Measurements from ENCODE around the gene ITGB3. TPM values are rescaled to one million over a fixed set of nuclear protein-coding genes. Genes with fewer than 3 reads are reported as not detected.
"Not testable (repeated sequence)": the region's sequence is repeated elsewhere in the genome, so short reads cannot be mapped to it uniquely, and the experiment has no call there.

Gene ITGB3
- total RNA-seq, 4 donors from 2014 or later: 22.1 to 58.7 (median 53.8) TPM

- peaks cover 0 to 32% (median 14%) of the 10 kb centered on the region in 3 donors for H3K4me1 ChIP-seq
- no peaks in the 10 kb centered on the region for H3K36me3 ChIP-seq
- H3K27me3 ChIP-seq: no peaks in the 10 kb centered on the region
- 88 to 100% methylated on average over 1 to 2 of the region's 2 CpGs for WGBS, 2 donors (ENCODE audit: low coverage in 1 of 2)
- H3K4me3 ChIP-seq: no peak overlapping the region
- no peak for ATAC-seq
- H3K9me3 ChIP-seq: no peaks in the 10 kb centered on the region
- TF ChIP-seq CTCF (IDR thresholded peaks at IDR 0.05) (no peak), EP300 (IDR thresholded peaks at IDR 0.05) (no peak), POLR2A (IDR thresholded peaks at IDR 0.05) (no peak), POLR2AphosphoS5 (IDR thresholded peaks at IDR 0.05) (no peak)
- H3K27ac ChIP-seq: no peak overlapping the region
Measured at GRCh38 chr17:47264166-47264565, 10.5 kb downstream of the ITGB3 start.

- Histone ChIP-seq H3K4me3 (no peak overlapping the region), H3K27ac (peak overlapping the region in 2 of 4 donors; percentile 14 to 19), H3K36me3 (no peaks in the 10 kb centered on the region), H3K4me1 (peaks cover 0 to 41% (median 14%) of the 10 kb centered on the region in 3 donors), H3K27me3 (no peaks in the 10 kb centered on the region), H3K9me3 (no peaks in the 10 kb centered on the region)
- peak; percentile 72 for ATAC-seq
- TF ChIP-seq EP300 (IDR thresholded peaks at IDR 0.05) (no peak), POLR2AphosphoS5 (IDR thresholded peaks at IDR 0.05) (peak; percentile 28)
- 74 to 94% methylated on average over 2 of the region's 2 CpGs for WGBS, 2 donors (ENCODE audit: low coverage in 1 of 2)
Measured at GRCh38 chr17:47265983-47266541, 12.4 kb downstream of the ITGB3 start.

- Histone ChIP-seq H3K36me3 (no peaks in the 10 kb centered on the region), H3K27me3 (no peaks in the 10 kb centered on the region), H3K9me3 (no peaks in the 10 kb centered on the region), H3K27ac (peak overlapping the region in 2 of 4 donors; percentile 14 to 19), H3K4me1 (peaks cover 0 to 41% (median 14%) of the 10 kb centered on the region in 3 donors), H3K4me3 (no peak overlapping the region)
- TF ChIP-seq CTCF (IDR thresholded peaks at IDR 0.05): no peak
- TF ChIP-seq EP300 (IDR thresholded peaks at IDR 0.05): no peak
- TF ChIP-seq POLR2A (IDR thresholded peaks at IDR 0.05): no peak
- TF ChIP-seq POLR2AphosphoS5 (IDR thresholded peaks at IDR 0.05): no peak
- no peak for ATAC-seq
- 28 to 92% methylated on average over 3 to 5 of the region's 6 CpGs for WGBS, 2 donors (ENCODE audit: low coverage in 1 of 2)
Measured at GRCh38 chr17:47266782-47267181, 13.2 kb downstream of the ITGB3 start.

DNA sequence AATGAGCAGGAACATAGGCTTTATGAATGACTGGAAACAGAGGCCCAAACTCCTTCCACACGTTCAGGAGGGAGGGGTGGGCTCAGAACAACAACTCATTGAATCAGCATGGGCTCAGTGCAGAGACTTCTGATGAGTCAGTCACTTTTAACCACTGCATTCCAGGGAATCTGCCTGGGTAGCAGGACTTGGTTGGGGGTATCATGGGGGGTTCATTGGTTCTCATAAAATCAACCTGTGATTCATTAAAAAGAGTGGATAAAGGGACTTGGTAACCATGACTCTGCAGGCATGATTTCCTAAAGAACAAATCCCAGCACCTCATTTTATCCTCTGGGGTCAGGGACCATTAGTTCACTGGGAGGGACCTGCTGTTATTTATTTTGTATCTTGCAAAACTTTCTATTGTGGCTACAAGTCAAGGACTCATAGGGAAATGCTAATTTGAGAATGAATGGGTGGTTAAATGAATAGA lies 13.8 kb downstream of the ITGB3 start:
- 17% methylated on average over 1 of the region's 1 CpG; no CpG with 5 or more reads in 1 of the 2 donors for WGBS, 2 donors (ENCODE audit: low coverage in 1 of 2)
- Histone ChIP-seq H3K36me3 (no peaks in the 10 kb centered on the region), H3K27me3 (no peaks in the 10 kb centered on the region), H3K4me1 (peaks cover 0 to 41% (median 14%) of the 10 kb centered on the region in 3 donors), H3K4me3 (no peak overlapping the region), H3K27ac (peak overlapping the region in 2 of 4 donors; percentile 1 to 19), H3K9me3 (no peaks in the 10 kb centered on the region)
- TF ChIP-seq POLR2A (IDR thresholded peaks at IDR 0.05) (no peak), EP300 (IDR thresholded peaks at IDR 0.05) (no peak), CTCF (IDR thresholded peaks at IDR 0.05) (no peak), POLR2AphosphoS5 (IDR thresholded peaks at IDR 0.05) (no peak)
- ATAC-seq: no peak

DNA sequence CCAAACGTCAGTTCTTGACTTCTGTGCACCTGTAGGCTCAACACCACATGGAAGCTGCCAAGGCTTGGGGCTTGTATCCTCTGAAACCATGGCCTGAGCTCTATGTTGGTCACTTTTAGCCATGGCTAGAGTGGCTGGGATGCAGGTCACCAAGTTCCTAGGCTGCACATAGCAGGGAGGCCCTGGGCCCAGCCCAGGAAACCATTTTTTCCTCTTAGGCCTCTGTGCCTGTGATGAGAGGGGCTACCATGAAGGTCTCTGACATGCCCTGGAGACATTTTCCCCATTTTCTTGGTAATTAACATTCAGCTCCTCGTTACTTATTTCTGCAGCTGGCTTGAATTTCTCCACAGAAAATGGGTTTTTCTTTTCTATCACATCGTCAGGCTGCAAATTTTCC lies 15.3 kb downstream of the ITGB3 start:
- not testable (repeated sequence) for H3K36me3 ChIP-seq, H3K27ac ChIP-seq, H3K4me3 ChIP-seq, ATAC-seq, H3K27me3 ChIP-seq, H3K9me3 ChIP-seq
- WGBS, 2 donors (ENCODE audit: low coverage in 1 of 2): 89 to 100% methylated on average over 1 to 2 of the region's 3 CpGs
- peaks cover 0 to 47% (median 14%) of the 10 kb centered on the region in 3 donors for H3K4me1 ChIP-seq

GRCh38 chr17:47269561-47270280 lies 16.1 kb downstream of the ITGB3 start:
- ATAC-seq, H3K9me3 ChIP-seq, H3K4me3 ChIP-seq, H3K36me3 ChIP-seq, H3K27me3 ChIP-seq, H3K27ac ChIP-seq: not testable (repeated sequence)
- TF ChIP-seq CTCF (IDR thresholded peaks at IDR 0.05): peak in 1 of 4 experiments; percentile 10
- peaks cover 0 to 50% (median 14%) of the 10 kb centered on the region in 3 donors for H3K4me1 ChIP-seq

Data from gastroesophageal sphincter (tissue), 4 donors.